WERI-Rb-1 (cell line): ENCODE data around the gene MEGF11.

Experiments used
- DNase-seq: peaks from one replicate; pipeline ENCODE4 v3.0.0-alpha.2; 2020
- H3K27ac ChIP-seq: fragments of 250-450 bp; sonication (Bioruptor Pico); 2 replicates; pipeline ENCODE4 v1.5.1; 2020; ENCODE audit warnings: mild to moderate bottlenecking, moderate library complexity
- H3K27me3 ChIP-seq: fragments of 250-450 bp; sonication (Bioruptor Pico); 2 replicates; pipeline ENCODE4 v1.5.1; 2021; ENCODE audit warnings: mild to moderate bottlenecking, low read depth, moderate library complexity; ENCODE audit not compliant: insufficient read depth, severe bottlenecking
- H3K36me3 ChIP-seq: fragments of 250-450 bp; sonication (Bioruptor Pico); 2 replicates; pipeline ENCODE4 v1.5.1; 2020; ENCODE audit warnings: mild to moderate bottlenecking, moderate library complexity
- H3K4me3 ChIP-seq: 2 replicates; pipeline ENCODE4 v1.5.1; 2011; ENCODE audit warnings: low read depth, mild to moderate bottlenecking, control low read depth, low read length
- H3K9me3 ChIP-seq: fragments of 250-450 bp; sonication (Bioruptor Pico); 2 replicates; pipeline ENCODE4 v1.5.1; 2021; ENCODE audit warnings: mild to moderate bottlenecking, moderate library complexity; ENCODE audit not compliant: severe bottlenecking
- TF ChIP-seq, protein P1 (sequence below): IDR thresholded peaks from 2 replicates; pipeline ENCODE4 v1.5.1; 2011; ENCODE audit warnings: low read depth, mild to moderate bottlenecking, control low read depth, inconsistent platforms, low read length

The MEGF11 gene

DNA sequence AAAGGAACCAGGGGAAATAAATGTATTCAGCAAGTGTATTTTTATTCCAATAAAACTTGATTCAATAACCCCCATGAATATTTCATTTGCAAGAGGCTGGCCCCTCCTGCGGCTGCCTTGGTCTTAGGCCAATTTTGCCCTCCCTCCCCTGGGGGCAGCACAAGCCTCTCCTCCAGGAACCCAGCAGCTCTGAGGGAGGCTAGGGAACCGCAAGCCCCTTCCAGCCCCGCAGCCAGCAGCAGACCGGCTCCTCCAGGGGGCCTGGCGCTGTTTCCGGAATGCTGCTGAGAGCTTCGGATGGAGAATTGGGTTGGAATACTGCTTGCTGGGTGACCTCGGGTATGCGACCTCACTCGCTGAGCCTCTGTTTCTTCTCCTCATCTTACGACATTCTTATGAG is 234.2 kb downstream of the MEGF11 start:
- no peak overlapping the region for H3K27ac ChIP-seq
- H3K9me3 ChIP-seq, result no peaks in the 10 kb centered on the region
- TF ChIP-seq, protein P1, sequence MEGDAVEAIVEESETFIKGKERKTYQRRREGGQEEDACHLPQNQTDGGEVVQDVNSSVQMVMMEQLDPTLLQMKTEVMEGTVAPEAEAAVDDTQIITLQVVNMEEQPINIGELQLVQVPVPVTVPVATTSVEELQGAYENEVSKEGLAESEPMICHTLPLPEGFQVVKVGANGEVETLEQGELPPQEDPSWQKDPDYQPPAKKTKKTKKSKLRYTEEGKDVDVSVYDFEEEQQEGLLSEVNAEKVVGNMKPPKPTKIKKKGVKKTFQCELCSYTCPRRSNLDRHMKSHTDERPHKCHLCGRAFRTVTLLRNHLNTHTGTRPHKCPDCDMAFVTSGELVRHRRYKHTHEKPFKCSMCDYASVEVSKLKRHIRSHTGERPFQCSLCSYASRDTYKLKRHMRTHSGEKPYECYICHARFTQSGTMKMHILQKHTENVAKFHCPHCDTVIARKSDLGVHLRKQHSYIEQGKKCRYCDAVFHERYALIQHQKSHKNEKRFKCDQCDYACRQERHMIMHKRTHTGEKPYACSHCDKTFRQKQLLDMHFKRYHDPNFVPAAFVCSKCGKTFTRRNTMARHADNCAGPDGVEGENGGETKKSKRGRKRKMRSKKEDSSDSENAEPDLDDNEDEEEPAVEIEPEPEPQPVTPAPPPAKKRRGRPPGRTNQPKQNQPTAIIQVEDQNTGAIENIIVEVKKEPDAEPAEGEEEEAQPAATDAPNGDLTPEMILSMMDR, result no peak
- no peak overlapping the region for H3K4me3 ChIP-seq
- H3K27me3 ChIP-seq, result no peaks in the 10 kb centered on the region
- DNase-seq, result no peak
- no peaks in the 10 kb centered on the region for H3K36me3 ChIP-seq

DNA sequence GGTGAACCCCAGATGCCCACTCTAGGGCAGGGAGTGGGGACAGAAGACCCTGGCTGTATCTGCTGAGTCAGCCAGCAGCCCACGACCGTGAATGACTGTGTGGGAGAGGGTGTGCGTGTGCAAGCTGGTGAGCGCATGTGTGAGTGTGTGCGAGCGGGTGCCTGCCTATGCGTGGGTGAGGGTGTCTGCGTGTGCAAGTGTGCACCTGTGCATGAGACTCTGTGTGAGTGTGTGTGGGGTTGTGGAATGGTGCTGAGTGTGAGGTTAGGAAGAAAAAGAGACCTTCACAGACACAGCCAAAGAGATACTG is 235.1 kb downstream of the MEGF11 start:
- no peaks in the 10 kb centered on the region for H3K36me3 ChIP-seq
- no peaks in the 10 kb centered on the region for H3K9me3 ChIP-seq
- no peak overlapping the region for H3K4me3 ChIP-seq
- no peak for DNase-seq
- no peaks in the 10 kb centered on the region for H3K27me3 ChIP-seq
- H3K27ac ChIP-seq, result no peak overlapping the region
- TF ChIP-seq, protein P1, result no peak

DNA sequence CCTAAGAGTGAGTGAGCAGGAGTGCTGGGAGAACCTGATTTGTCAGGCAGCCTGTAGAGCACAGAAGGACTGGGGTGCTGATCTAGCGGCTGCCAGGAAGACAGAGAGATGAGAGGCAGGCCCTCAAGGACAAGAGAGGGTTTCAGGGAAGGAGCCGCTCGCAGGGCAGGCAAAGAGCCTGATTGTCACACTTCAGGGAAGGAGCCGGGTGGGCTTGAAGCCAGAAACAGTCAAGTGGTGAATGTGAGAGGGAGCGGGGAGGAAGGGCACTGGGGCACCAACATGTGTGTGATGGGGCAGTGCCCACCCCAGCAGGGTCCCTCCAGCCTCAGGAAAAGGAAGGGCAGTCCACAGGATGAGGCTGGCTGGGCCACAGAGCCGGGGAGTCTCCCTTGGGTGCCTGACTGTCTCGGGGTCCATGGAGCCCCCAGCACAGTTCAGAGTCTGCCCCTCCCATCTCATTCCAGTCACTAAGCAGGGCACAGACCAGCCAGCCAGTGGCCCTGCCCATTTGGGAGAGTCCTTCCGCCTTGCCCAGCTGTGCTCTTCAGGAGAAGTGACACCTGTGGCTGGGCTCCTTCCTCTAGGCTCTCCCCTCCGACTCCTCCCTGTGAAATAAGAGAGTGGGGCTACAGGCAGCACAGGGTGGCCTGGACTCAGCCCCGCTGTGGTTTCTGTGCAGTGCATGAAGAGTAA is 235.6 kb downstream of the MEGF11 start:
- Histone ChIP-seq H3K4me3 (no peak overlapping the region), H3K27ac (no peak overlapping the region), H3K9me3 (no peaks in the 10 kb centered on the region), H3K27me3 (no peaks in the 10 kb centered on the region), H3K36me3 (no peaks in the 10 kb centered on the region)
- no peak for DNase-seq
- TF ChIP-seq, protein P1, result no peak

DNA sequence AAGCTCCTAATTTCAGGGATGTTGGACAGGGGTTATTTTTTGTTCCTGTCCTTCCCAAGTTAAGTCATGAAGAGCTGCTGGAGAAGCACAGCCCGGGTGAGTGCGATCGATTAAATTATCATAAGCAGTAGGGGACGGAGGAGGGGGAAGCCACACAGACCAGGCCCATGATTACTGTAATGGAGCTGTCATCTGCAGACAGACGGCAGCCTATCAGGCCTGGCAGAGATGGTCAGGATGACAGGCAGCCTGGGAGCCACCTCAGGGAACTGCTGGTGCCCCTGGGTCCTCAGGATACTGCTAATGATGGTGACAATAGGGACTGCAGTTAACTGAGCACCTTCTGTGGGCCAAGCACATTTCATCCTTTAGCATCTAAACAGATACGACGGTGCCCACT is 236.6 kb downstream of the MEGF11 start:
- Histone ChIP-seq H3K36me3 (no peaks in the 10 kb centered on the region), H3K4me3 (no peak overlapping the region), H3K27me3 (no peaks in the 10 kb centered on the region), H3K9me3 (no peaks in the 10 kb centered on the region), H3K27ac (no peak overlapping the region; the same call in 1 of the 2 replicates)
- TF ChIP-seq, protein P1, result no peak
- no peak for DNase-seq

DNA sequence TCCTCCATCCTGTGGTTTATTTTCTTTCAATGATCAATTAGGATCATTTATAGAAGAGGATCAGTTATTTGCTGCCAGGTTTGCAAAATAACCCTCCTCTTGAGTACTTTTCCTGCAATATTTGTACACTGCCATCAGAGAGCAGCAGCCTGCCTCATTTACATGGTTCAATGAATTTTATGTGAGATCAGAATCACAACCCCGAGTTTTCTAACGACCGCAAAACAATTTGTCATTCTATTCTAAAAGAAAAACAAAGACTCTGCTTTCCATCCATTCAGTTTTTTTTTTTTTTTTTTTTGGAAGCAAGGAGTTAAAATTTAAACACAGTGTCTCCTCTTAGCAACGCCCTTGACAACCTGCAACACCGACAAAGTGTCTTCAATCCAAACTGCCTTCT is 237.4 kb downstream of the MEGF11 start:
- Histone ChIP-seq H3K4me3 (no peak overlapping the region), H3K27me3 (no peaks in the 10 kb centered on the region), H3K36me3 (no peaks in the 10 kb centered on the region), H3K9me3 (no peaks in the 10 kb centered on the region), H3K27ac (no peak overlapping the region)
- TF ChIP-seq, protein P1, result no peak
- DNase-seq, result no peak

DNA sequence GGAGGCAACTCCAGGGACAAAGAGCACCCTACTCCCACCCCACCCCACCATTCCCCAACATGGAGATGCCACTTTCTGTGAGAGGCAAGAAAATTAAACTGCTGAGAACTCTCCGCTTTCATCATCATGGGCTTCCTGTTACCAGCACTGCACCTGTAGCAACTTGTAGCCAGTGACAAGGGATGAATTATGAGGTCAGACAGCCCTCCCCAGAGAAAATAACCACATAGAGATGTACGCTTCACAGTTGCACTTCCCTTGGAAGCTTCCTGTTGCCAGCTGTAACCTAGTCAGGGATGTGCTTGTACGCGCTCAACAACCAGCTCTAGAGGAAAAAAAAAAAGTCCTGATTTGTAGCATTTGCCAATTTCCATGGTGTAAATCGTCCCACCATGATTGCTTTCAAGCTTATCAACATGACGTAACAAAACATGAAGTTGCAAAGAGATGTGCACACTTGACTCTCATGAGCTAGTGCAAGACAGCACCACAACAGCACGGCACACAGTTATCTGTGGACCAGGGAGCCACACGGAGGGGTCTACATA is 238.8 kb downstream of the MEGF11 start:
- peak overlapping the region; percentile 54 for H3K27ac ChIP-seq

More for the DNA sequence above, 238.8 kb downstream of the MEGF11 start:
- no peaks in the 10 kb centered on the region for H3K36me3 ChIP-seq
- H3K9me3 ChIP-seq, result no peaks in the 10 kb centered on the region
- TF ChIP-seq, protein P1, result no peak
- DNase-seq, result no peak
- no peak overlapping the region for H3K4me3 ChIP-seq
- H3K27me3 ChIP-seq, result no peaks in the 10 kb centered on the region
